GM19463 (cell line): ENCODE results near the gene PELI3.
A peak's percentile ranks its signal among the peaks of the same experiment; 100 is the strongest.
"Not testable (repeated sequence)": the region's sequence is repeated elsewhere in the genome, so short reads cannot be mapped to it uniquely, and the experiment has no call there.

Source experiments
- ATAC-seq: cut with Tn5 transposase; IDR thresholded peaks from one replicate; pipeline ENCODE4 v1.9.1; 2021; ENCODE audit warnings: mild to moderate bottlenecking, moderate library complexity; ENCODE audit not compliant: unreplicated experiment

The PELI3 gene

GRCh38 chr11:66443602-66444001, 23.1 kb upstream of the PELI3 start:
- ATAC-seq: no peak

- no peak for ATAC-seq
These were observed 19.7 kb upstream of the PELI3 start for GRCh38 chr11:66447012-66447411.

DNA sequence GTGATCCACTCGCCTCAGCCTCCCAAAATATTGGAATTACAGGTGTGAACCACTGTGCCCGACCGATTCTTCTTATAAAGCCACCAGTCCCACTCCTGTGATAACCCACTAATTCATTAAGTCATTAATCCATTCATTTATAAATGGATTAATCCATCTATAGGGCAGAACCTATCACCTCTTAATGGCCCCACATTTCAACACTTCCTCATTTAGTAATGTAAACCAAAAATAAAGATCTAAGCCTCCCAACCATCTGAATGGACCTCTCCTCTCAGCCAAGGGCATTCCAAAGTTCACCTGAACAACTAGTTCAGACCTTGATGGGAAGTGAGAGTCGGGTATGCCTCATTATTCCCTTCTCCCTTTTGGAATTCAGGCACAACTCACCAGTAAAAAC, 18.2 kb upstream of the PELI3 start:
- ATAC-seq: no peak

- no peak for ATAC-seq
These were observed 16.1 kb upstream of the PELI3 start for GRCh38 chr11:66450560-66450959.

DNA sequence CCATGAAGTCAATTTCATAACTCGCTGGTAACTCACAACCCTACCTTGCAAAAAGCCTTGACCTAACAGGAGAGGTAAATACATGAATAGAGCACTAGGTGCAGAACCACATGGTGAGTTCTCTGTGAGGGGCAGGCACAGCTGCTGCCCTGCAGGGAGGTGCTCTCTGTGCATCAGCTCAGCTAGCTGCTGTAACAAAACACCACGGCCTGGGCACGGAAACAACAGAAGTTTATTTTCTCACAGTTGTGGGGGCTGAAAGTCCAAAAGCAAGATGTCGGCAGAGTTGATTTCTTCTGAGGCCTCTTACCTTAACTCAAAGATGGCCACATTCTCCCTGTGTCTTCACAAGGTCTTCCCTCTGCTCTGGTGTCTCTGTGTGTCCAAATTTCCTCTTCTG, 15.0 kb upstream of the PELI3 start:
- ATAC-seq: no peak

GRCh38 chr11:66454247-66454646, 12.5 kb upstream of the PELI3 start:
- no peak for ATAC-seq

- ATAC-seq: no peak
These were observed 11.9 kb upstream of the PELI3 start for GRCh38 chr11:66454828-66455227.

DNA sequence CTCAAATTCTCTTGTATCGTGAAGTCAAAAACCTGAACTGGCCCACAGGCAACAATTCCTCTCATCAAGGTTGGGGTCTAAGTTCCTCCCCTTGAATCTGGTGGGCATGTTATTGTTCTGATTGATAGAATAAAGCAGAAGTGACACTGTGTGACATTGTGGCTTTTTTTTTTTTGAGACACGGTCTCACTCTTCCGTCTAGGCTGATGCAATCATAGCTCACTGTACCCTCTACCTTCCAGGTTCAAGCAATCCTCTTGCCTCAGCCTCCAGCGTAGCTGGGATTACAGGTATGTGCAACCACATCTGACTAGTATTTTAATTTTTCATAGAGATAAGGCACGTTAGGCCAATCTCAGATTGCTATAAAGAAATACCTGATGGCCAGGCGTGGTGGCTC, 8.9 kb upstream of the PELI3 start:
- no peak for ATAC-seq

GRCh38 chr11:66459138-66459778, 7.4 kb upstream of the PELI3 start:
- no peak for ATAC-seq

DNA sequence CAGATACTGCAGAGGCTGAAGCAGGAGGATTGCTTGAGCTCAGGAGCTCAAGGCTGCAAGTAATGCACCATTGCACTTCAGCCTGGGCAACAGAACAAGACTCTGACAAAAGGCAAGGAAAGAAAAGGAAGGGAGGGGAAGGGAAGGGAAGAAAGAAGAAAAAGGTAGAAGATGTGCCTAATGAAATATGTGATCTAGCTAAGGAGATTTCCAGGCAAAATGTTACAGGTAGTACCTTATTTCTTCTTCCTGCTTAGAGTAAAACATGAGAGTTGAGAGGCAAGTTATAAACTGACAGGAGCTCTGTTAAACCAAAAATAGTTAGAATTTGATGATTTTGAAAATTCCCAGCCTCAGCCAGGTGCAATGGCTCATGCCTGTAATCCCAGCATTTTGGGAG, 4.7 kb upstream of the PELI3 start:
- no peak for ATAC-seq

DNA sequence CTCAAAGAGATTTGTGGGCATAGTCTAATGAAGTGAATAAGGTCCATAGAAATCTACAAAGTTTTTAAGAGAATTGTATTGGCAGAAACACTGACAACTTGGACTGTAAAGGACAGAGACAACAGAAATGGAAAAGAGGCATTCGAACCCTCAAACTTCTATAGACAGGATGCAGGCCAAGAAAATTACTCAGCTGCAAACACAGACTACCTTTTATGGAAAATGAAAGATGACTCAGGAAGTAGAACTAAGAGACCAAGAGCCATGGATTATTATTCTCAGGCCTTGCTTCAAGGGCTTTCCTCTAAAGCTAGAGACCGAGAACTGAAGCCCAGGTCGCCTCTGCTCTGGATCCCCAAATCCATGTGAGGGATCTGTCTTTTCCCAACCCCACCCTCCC, 3.8 kb upstream of the PELI3 start:
- no peak for ATAC-seq

GRCh38 chr11:66464116-66464515, 2.6 kb upstream of the PELI3 start:
- ATAC-seq: not testable (repeated sequence)

DNA sequence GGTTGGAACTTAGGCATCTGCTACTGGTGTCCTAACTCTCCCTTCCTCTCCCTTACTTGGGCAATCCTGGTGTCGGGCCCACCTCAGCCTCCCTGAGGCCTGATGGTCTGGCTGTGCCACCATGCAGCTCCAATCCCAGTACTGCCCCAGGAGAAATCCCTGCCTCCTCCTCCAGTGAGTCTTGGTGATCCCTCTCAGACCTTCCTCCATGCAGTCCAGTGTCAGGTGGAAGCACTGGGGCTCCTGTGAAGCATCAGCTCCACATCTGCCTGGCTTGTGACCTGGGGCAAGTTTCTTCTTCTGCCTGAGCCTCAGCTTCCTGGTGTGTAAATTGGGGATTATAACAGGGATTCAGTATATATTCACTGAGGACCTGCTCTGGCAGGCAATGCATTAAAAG, 1.8 kb upstream of the PELI3 start:
- ATAC-seq: no peak

GRCh38 chr11:66465373-66466224, 1.1 kb upstream of the PELI3 start:
- ATAC-seq: no peak

- ATAC-seq: peak; percentile 30
These were observed 442 bp downstream of the PELI3 start for GRCh38 chr11:66467034-66467659.

DNA sequence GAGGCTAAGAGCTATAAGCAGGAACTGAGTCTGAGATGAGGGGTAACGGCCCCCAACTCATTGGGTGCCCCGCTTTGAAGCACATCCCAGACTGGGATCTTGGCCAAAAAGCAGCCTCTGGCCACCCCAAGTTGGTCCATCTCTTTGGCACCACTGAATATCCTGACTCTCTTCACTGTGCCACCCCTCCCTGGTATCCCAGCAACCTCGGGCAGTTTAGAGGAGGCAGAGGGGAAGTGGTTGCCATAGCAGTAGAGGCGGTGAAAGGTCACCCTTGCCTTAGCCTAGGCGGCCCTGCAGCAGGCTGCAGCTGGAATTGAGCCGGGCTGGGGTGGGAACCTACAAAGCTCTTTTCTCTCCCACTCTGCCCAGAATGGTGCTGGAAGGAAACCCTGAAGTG, 1.1 kb downstream of the PELI3 start:
- no peak for ATAC-seq

DNA sequence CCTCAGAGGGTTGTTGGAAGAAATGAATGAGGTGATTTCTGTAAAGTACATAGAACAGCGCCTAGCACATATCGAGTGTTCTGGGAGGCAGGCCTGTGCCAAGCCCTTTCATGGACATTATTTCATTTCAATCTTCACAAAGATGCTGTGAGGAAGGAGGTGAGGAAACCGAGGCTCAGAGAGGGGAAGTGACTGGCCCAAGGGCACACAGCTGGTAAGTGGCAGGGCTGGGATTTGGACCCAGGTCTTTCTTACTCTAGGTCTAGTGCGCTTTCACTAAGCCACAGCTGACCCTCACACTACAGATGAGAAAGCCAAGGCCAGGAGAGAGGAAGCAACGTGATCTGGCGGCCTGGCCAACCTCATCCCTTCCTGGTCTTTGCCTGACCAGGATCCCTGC, 2.0 kb downstream of the PELI3 start:
- no peak for ATAC-seq

- ATAC-seq: no peak
These were observed 2.7 kb downstream of the PELI3 start for GRCh38 chr11:66469441-66469840.

GRCh38 chr11:66470015-66470414, 3.3 kb downstream of the PELI3 start:
- no peak for ATAC-seq

DNA sequence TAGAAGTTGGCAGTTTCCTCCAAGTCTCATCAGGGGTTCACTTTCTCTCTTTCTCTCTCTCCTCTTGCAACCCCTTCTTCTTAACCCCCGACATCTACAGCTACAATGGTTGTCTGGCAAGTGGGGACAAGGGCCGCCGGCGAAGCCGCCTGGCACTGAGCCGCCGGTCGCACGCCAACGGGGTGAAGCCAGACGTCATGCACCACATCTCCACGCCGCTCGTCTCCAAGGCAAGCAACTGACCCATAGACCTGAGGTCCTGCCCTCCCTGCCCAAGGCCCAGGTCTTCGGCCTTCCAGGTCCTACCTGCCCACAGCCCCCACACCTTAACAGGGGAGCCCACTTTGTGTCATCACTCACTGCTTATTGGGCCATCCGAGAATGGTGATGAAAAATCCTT, 4.4 kb downstream of the PELI3 start:
- ATAC-seq: no peak

GRCh38 chr11:66472054-66472453, 5.3 kb downstream of the PELI3 start:
- no peak for ATAC-seq

GRCh38 chr11:66473167-66473566, 6.5 kb downstream of the PELI3 start:
- ATAC-seq: no peak
